Epidermal melanocyte (primary cell): Measurements from ENCODE around the gene HTRA1.

Experiments used
- DNase-seq: peaks from one replicate; pipeline ENCODE4 v3.0.0; 2011; ENCODE audit warnings: low spot score; ENCODE audit not compliant: insufficient read length

The HTRA1 gene

GRCh38 chr10:122494833-122495232, 33.5 kb downstream of the HTRA1 start:
- no peak for DNase-seq

- DNase-seq, result no peak
These were observed 34.3 kb downstream of the HTRA1 start for GRCh38 chr10:122495406-122496340.

GRCh38 chr10:122497241-122497640, 35.9 kb downstream of the HTRA1 start:
- peak; percentile 51 for DNase-seq

- no peak for DNase-seq
These were observed 37.2 kb downstream of the HTRA1 start for GRCh38 chr10:122498521-122498920.

- DNase-seq, result no peak
These were observed 37.7 kb downstream of the HTRA1 start for GRCh38 chr10:122499012-122499411.

GRCh38 chr10:122499491-122499941, 38.2 kb downstream of the HTRA1 start:
- no peak for DNase-seq

GRCh38 chr10:122500194-122500593, 38.8 kb downstream of the HTRA1 start:
- DNase-seq, result no peak

GRCh38 chr10:122500726-122501125, 39.4 kb downstream of the HTRA1 start:
- DNase-seq, result no peak

- no peak for DNase-seq
These were observed 41.7 kb downstream of the HTRA1 start for GRCh38 chr10:122503012-122503411.

GRCh38 chr10:122503886-122504609, 42.7 kb downstream of the HTRA1 start:
- DNase-seq, result no peak

GRCh38 chr10:122504610-122504950, 43.2 kb downstream of the HTRA1 start:
- no peak for DNase-seq

- DNase-seq, result no peak
These were observed 43.7 kb downstream of the HTRA1 start for GRCh38 chr10:122505011-122505410.

- DNase-seq, result no peak
These were observed 44.7 kb downstream of the HTRA1 start for GRCh38 chr10:122505885-122506645.

GRCh38 chr10:122507616-122508015, 46.3 kb downstream of the HTRA1 start:
- DNase-seq, result no peak

GRCh38 chr10:122508021-122508420, 46.7 kb downstream of the HTRA1 start:
- DNase-seq, result no peak

GRCh38 chr10:122509323-122509722, 48.0 kb downstream of the HTRA1 start:
- DNase-seq, result no peak

- no peak for DNase-seq
These were observed 49.0 kb downstream of the HTRA1 start for GRCh38 chr10:122510326-122510725.

GRCh38 chr10:122510736-122511135, 49.4 kb downstream of the HTRA1 start:
- DNase-seq, result no peak

GRCh38 chr10:122513053-122513452, 51.7 kb downstream of the HTRA1 start:
- no peak for DNase-seq

GRCh38 chr10:122514045-122514840, 52.9 kb downstream of the HTRA1 start:
- DNase-seq, result no peak

GRCh38 chr10:122515022-122515424, 53.7 kb downstream of the HTRA1 start:
- no peak for DNase-seq
